ENCODE data around the gene PLVAP. TPM values are rescaled to one million over a fixed set of nuclear protein-coding genes. Genes with fewer than 3 reads are reported as not detected.

The PLVAP gene
- total RNA-seq, 1 donor from 2014 or later = 0.58 TPM

Other genes with a start within 250 kb of the PLVAP start
- gene USE1, start 162.0 kb downstream of the PLVAP start, total RNA-seq = 9.0 and 25.3 TPM in 2 replicates
- 4.6 and 8.1 TPM in 2 replicates for gene OCEL1, start 151.1 kb downstream of the PLVAP start, total RNA-seq
- gene NR2F6, start 131.4 kb downstream of the PLVAP start, total RNA-seq = 122 and 131 TPM in 2 replicates
- gene USHBP1, start 112.6 kb downstream of the PLVAP start, total RNA-seq = not detected in 2 replicates
- 125 and 141 TPM in 2 replicates for gene BABAM1, start 109.9 kb downstream of the PLVAP start, total RNA-seq
- 3.0 and 4.1 TPM in 2 replicates for gene ANKLE1, start 95.4 kb downstream of the PLVAP start, total RNA-seq
- gene ABHD8, start 73.9 kb downstream of the PLVAP start, total RNA-seq = 10.3 and 20.9 TPM in 2 replicates
- 121 and 161 TPM in 2 replicates for gene MRPL34, start 71.5 kb downstream of the PLVAP start, total RNA-seq
- 35.6 and 47.0 TPM in 2 replicates for gene DDA1, start 67.8 kb downstream of the PLVAP start, total RNA-seq
- 3.3 and 6.6 TPM in 2 replicates for gene ANO8, start 42.5 kb downstream of the PLVAP start, total RNA-seq
- gene GTPBP3, start 39.8 kb downstream of the PLVAP start, total RNA-seq = 22.7 and 79.5 TPM in 2 replicates
- not detected in 2 replicates for gene CCDC194, start 16.9 kb upstream of the PLVAP start, total RNA-seq
- gene BST2, start 28.3 kb upstream of the PLVAP start, total RNA-seq = 2.2 and 18.6 TPM in 2 replicates
- gene MVB12A, start 42.7 kb upstream of the PLVAP start, total RNA-seq = 78.6 and 91.6 TPM in 2 replicates
- gene TMEM221, start 71.3 kb upstream of the PLVAP start, total RNA-seq = not detected in 2 replicates
- not detected in 2 replicates for gene NXNL1, start 83.6 kb upstream of the PLVAP start, total RNA-seq
- gene SLC27A1, start 93.2 kb upstream of the PLVAP start, total RNA-seq = 2.5 and 7.0 TPM in 2 replicates
- gene PGLS, start 134.3 kb upstream of the PLVAP start, total RNA-seq = 83.6 and 123 TPM in 2 replicates
- 83.6 and 126 TPM in 2 replicates for gene COLGALT1, start 178.3 kb upstream of the PLVAP start, total RNA-seq

Measured in epithelial cell of proximal tubule (primary cell).